Cerebellar cortex (tissue), 1 donor: ENCODE measurements around the gene SCAMP1.
"Not testable (repeated sequence)": the region's sequence is repeated elsewhere in the genome, so short reads cannot be mapped to it uniquely, and the experiment has no call there.

ENCODE experiments used
- DNase-seq: peaks from one replicate; pipeline ENCODE4 v3.0.0-alpha.2; 2015; ENCODE audit warnings: low spot score

Gene SCAMP1

DNA sequence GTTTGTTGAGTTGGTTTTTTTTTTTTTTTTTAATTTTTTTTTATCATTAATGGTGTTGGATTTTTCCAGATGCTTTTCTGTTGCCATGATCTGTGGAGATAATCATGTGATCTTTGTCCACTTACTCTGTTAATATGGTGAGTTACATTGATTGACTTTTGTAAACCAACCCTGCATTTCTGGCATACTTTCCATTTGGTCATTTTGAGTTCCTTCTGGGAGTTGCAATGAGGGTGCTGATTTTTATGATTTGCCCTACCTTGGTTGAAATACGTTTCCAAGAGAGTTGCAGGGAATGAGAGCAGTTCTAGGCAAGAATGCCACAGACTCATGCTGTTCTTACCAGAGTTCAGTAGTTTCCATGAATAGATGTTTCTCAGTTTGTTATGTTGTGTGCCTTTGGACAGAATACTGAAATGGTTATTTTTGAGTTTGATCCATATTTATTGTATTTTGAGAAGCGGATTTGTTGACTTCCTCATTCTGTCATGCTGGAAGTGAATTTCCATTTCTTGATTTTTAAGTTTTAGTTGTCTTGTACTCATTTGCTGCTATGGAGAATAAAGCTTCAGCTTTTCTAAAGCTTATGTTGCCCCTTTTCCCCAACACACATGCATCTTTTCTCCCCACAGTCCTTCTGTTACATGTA, 69.0 kb downstream of the SCAMP1 start:
- DNase-seq, result no peak

DNA sequence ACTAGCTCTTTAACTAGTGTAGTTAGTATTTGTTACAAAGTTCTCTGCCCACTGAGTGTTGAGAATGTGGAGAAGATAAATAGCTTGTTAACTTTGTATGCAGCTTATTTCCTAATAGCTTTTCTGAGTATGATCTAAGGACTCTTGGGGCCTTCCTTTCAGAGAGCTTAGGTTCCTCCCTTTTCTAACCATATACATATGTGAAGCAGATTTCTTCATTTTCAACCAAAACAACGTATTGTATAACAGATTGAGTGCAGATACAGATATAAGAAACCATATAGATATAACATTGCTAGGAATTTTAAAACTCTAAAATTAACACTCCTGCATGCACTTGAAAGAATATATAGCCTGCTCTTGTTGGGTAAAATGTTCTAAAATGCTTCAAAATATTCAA, 70.4 kb downstream of the SCAMP1 start:
- DNase-seq, result no peak

DNA sequence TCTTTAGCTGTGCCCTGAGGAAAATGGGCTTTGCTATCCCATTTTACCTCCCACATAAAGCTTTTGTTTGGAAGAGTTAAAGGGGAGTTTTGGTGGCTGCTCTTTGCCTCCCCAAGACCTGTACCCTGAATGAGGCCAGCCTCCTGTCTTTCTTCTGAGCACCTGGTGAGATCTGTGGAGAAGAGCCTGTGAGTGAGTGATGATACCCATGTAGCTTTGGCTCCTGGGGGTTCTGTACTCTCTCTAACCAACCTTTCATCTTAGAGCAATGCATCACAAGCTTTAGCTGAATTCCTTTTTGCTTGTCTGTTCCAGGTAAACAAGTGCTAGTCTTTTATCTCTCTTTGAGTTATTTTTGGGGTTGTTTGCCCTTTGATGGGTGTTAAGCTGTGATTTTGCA, 73.6 kb downstream of the SCAMP1 start:
- no peak for DNase-seq

DNA sequence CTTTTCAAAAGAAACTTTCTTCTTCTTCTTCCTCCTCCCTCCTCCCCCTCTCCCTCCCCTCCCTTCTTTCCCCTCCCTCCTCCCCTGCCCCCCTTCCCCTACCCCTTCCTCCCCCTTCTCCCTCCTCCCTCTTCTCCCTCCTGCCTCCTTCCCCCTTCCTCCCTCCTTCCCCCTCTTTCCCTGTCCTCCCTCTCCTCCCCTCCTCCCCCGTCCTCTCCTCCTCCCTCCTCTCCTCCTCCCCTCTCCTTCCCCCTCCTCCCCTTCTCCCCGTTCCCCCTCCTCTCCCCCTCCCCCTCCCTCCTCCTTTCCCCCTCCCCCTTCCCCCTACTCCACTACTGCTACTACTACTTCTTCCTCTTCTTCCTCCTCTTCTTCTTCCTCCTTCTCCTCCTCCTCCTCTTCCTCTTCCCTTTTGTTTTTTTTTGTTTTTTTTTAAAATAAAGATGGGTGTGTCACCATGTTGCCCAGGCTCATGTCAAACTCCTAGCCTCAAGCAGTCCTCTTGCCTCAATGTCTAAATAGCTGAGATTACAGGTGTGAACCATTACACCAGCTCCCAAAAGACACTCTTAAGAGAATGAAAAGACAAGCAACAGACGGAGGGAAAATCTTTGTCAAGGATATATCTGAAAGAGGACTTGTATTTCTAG, 87.5 kb downstream of the SCAMP1 start:
- DNase-seq, result no peak

DNA sequence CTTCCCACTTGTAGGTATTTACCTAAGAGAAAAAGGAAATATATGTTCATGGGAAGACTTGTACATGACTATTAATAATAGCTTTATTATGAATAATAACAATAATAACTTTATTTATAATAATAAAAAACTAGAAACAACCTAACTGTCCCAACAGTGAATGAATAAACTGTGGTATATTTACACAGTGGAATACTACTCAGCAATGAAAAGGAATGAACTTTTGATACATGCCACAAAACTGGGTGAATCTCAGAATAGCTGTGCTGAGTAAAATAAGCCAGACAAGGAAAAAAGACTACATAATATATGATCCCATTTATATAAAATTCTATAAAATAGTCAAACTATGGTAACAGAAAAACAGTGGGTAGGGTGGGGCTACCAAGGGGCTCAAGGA, 88.7 kb downstream of the SCAMP1 start:
- DNase-seq, result no peak

DNA sequence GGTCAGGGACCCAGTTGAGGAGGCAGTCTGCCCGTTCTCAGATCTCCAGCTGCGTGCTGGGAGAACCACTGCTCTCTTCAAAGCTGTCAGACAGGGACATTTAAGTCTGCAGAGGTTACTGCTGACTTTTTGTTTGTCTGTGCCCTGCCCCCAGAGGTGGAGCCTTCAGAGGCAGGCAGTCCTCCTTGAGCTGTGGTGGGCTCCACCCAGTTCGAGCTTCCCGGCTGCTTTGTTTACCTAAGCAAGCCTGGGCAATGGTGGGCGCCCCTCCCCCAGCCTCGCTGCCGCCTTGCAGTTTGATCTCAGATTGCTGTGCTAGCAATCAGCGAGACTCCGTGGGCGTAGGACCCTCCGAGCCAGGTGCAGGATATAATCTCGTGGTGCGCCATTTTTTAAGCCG, 97.1 kb downstream of the SCAMP1 start:
- not testable (repeated sequence) for DNase-seq

DNA sequence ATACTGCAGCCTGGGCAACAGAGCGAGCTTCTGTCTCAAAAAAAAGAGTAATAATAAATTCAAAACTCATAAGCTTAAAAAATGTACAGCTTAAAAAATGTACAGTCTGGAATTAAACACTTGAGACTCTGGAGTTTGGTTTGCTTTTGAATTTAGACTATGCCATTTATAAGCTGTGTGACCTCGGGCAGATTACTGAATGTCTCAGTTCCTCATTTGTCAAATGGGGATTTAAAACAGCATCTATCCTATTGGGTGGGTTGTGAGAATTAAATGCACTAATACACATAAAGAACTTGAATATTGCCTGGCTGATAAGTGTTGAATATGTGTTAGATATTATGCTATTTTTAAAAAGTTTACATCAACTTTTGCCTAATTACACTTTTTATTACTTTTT, 98.4 kb downstream of the SCAMP1 start:
- DNase-seq, result no peak

DNA sequence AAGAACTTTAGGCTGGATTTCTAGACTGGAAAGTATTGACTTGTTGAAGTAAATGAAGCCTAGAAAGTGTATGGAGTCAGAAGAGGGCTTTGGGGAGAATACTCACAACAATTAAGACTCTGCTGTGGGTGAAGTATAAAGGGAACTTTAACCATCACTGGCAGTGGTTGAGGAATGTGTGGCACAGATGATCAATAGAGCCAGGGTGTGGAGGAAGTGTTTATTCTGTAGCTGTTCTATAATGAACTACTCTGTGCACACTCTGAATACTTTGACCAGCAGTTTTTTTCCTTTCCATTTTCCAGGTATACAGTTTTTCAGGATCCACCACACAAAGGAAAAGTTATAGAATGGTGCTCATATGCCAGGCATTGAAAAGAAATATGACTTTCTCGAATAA, 106.7 kb downstream of the SCAMP1 start:
- DNase-seq, result no peak

DNA sequence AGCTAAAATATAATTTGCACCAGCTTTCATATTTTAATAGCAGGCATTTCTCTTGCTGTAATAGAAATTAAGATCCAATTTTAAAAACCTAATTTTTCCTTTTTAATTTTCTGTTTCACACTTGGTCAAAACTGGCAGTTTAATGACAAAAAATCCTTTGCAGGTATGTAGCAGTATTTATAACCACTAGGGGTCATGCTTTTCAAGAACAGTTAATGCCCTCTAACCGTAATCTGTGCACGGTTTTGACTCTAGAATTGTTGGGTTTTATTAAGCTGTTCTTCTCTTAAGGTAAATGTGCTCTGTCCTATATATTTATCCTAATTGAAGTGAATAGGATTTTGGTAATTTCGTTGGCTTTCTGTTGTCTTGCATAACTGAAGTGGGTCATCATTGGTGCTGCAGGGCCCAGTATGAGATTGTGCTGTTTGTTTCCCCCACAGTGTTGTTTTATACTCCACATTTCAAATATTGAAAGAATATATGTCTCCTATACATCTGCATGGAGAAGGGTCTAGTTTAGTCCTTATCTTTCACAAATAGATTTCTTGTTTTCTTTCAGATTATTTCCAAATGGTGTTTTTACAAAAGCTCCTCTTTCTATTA, 107.4 kb downstream of the SCAMP1 start:
- DNase-seq, result peak; percentile 22

DNA sequence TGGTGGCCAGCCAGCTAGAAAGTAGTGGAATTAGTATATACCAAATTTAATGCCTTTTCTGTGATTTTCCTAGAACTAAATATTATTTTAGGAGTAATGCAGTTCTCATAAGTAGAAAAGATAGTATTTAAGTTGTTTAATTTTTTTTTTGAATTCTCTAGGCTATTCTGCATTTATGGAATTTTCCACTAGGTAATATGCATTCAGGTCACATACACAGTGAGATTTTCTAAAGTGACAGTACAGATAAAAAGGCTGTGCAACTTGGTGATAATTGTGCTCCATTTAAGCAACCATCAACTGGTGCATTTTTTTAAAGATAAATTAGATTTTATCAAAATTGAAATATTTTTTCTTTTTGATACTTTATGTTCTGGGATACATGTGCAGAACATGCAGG, 111.5 kb downstream of the SCAMP1 start:
- no peak for DNase-seq

DNA sequence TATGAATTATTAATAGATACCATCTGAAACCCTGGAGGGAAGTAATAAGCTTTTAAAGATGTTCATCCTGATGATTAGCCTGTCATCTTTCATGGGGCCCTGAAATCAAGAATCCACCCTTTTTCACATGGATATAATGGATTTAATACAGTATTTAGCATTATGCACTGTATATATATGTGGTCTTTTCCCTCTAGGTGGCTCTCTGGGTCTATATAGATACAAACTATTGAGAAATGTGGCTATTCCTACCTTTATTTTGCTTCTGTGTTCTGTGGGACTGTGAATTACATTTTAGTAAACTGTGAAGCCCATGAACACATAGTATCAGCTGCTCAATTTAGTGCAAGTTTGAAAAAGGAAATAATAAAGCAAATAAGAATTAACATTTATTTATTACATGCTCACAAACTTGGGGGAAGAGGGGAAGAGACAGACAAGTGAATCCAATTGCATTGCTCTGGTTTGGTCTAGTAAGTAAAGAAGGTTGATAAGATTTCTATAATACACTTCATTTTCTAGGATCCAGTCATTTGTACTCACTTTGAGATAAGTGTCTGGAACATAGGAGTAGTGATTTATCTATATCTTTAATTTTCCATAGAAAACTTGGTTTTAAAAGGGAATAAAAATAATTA, 112.2 kb downstream of the SCAMP1 start:
- DNase-seq, result no peak

DNA sequence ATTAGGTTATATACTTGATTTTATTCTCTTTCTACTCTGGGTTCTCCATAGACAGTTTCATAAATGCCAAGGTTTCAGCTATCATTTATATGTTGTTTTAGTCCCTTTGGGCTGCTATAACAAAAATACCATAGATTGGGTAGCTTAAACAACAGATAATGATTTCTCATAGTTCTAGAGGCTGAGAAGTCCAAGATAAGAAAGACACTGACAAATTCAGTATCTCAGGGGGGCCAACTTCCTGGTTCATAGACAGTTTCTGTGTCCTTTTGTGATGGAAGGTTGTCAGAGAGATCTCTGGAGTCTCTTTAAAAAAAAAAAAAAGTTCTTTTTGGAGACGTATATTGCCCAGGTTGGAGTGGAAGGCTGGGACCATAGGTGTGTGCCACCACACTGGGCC, 113.3 kb downstream of the SCAMP1 start:
- DNase-seq, result no peak

DNA sequence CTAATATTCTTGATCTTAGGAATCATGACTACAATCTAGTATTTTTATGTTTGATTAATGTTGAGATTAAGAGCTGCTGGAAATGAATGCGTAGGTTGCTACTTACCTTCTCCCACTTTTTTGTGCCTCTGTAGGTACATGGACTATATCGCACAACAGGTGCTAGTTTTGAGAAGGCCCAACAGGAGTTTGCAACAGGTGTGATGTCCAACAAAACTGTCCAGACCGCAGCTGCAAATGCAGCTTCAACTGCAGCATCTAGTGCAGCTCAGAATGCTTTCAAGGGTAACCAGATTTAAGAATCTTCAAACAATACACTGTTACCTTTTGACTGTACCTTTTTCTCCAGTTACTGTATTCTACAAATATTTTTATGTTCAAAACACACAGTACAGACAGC, 115.0 kb downstream of the SCAMP1 start:
- DNase-seq, result no peak

DNA sequence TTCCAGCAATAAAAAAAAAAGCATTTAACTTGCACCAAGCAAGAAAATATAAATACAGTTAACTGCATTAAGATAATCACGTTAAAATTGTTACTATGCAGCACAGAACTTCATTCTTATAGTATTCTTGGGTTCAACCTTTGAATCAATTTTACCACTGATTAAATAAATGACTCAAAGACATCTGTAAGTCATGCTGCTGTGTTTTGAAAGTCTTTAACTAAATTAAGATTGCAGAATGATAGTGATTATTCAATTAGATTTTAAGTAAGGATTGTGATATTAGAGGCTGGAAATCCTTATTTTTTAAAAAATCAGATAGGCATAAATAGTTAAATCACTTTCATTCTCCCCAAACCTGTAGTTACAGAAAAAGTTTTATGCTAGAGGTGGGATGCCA, 116.4 kb downstream of the SCAMP1 start:
- DNase-seq, result no peak

DNA sequence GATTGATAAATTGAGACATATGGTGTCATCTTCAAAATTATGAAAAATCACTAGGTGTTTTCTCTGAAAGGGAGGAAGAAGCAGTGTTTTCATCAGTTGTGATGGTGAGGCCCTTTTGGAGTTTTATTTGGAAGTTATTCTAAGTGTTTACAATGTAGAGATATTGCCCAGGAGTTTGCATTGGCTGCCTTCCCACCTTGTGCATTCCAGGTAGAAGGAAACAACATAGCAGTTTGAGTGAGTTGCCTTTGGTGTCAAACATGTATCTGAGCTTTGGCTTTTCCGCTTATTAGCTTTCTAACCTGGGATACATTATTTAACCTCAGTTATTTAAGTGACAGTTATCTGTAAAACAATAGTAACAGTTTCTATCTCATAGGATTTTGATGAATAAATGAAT, 122.5 kb downstream of the SCAMP1 start:
- no peak for DNase-seq

DNA sequence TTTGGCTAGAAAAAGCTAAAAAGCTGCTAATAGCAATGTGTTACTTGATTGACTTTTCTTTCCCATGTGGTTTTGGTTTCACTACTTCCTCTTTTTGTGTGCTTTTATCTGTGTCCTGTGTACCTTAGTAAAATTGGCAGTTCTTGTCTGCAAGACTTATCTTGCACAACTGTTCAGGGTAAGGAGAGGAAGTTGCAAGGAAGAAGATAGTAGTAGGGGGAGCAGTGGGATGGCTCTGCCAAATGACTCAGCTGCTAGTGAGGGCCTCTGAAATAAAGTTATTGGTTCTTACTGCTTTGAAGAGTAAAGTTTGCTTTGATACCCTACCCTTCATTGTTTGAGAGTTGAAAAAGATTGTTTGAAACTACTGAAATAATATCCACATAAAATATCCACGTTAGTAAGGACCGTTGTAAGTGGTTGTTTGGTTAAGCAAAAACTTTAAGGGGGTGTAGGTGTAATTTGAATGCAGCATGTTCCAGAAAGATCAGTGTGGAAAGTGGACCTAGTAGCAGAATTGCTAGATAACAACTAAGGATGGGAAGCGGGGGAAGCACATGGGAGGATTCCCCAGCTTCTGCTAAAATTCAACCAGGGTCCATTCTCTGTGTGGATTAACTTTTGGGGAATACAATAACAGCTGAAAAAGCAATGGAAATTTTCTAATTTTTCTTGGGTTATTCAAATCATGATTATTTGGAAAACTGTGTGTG, 123.5 kb downstream of the SCAMP1 start:
- DNase-seq, result no peak

DNA sequence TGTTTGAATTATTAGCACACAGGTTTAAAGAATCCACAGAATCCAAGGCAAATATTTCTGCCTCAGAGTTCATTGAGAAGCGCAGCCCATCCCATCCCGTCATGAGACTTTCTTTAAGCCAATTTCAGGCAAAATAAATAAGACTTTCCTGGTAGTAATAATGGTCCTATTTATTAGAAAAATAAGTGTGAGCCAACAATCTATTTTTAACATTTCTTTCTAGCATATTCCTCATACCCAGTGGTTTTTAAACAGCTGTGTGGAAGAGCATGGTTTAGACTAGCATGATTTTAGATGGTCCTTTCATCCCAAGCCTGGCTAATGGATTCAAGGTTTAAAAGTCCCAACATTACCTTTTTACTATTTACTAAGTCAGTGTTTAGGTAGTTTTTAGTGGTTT, 125.8 kb downstream of the SCAMP1 start:
- DNase-seq, result no peak

DNA sequence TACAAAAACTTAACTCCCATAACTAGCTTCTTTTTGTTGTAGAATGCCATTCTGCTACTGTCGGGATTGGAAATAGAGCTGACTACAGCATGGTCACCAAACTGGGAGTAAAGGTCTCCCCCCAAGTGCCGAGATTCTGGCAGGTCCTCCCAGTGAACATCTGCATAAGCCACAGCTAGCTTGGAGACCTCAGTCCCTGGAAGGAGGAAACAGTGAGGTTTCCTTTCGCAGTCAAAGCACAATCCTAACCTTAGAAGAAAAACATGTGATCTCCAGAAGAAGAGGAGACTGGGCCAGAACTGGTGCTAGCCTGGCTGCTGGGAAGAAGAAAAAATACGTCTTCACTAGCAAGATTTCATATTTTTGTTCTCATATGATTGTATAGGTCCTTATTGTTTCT, 127.4 kb downstream of the SCAMP1 start:
- no peak for DNase-seq

DNA sequence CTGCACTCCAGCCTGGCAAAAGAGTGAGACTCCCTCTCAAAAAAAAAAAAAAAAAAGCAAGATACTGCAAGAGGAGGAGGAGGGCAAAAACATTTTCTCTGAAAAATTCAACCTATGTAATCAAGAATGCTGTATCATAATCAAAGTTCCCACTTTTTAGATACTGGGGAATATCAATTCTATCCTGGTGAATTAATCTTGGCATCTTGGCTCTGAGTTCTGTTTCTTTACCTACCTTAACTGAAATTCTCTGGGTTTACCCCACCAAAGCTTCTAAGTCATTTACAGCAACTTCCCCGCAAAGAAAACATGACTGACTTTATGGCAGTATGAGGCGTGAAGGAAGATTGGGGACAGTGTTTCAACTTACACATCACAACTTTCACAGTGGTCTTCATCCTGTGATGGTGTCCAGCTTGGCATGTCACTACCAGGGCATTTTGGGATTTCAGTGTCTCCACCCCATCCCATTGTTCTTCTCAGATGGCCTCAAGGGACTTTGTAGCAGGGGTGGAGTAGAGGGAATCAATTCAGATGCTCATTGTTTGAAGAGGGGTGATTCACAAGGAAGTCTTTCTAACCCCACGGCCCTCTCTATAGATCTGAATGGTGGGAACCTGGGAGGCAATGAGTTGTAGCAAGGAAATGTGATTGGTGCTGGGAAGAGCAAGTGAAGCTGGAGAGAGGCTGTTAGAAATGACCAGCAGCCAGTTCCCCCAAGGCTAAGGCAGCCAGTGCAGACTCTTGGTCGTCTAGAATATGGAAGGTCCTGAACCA, 130.5 kb downstream of the SCAMP1 start:
- no peak for DNase-seq

DNA sequence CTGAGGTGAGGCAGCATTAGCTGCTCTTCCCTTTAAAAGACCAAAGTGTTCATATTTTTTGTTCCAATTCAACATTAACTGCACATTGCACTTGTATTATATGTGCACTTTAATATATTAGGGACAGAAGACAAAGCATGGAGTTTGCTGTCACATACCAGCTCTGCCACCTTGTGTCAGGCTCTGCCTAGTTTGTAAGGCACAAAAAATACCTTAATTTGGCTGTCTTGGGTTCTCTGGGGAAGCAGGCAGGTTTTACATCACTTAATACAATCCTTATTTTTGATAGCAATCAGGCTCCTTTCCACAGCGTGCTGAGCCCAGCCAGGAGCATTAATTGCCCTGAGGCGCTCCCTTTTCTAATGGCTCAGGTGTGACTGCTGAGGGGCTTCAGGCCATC, 131.8 kb downstream of the SCAMP1 start:
- DNase-seq, result no peak

DNA sequence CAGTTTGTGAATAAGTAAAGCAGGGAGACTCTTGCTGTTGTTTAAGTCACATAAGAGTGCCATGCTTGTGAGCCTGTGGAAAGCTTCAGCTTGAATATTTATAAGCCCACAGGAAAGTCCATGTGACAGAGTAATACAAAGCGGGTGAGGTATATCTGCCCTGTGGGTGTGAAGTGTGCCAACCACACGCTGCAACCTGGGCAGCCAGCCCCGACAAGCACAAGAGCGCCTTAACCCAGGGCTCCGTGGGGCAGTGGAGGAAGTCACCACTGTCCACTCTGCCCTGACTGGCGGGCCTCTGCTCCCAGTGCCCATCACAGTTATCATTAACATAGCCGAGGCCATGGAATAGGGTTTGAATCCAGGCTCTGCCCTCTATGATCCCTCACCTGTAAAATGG, 132.2 kb downstream of the SCAMP1 start:
- no peak for DNase-seq

DNA sequence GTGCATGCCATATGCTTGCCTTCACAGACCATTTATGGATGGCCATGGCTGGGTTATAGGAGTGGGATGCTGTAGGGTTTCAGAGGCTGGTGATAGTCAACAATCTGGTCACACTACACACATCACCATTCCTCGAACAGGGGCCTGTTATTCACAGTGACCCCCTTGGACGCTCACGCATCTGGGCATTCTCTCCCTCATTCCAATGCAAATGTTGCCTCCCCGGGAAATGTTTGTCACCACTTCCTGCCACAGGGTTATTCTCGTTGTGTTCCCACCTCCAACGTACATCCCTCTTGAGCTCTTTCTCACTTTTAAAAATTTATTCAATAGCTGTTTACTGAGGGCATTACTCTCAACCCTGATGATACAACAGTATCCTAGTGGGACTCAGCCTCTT, 135.4 kb downstream of the SCAMP1 start:
- no peak for DNase-seq
